B cell (primary cell): ENCODE results near the gene PODN. TPM values are rescaled to one million over a fixed set of nuclear protein-coding genes. Genes with fewer than 3 reads are reported as not detected.

ENCODE experiments used
- ATAC-seq: fragments of 200-7000 bp; cut with Tn5 transposase; one replicate; pipeline ENCODE4 v1.10.0; 2021; ENCODE audit warnings: low read depth, mild to moderate bottlenecking, moderate number of reproducible peaks, moderate library complexity
- CTCF ChIA-PET: fragments of 350-600 bp; sonication (Branson Sonifier 250); formaldehyde crosslinking; loops from one replicate; lab custom pipeline; 2021; ENCODE audit warnings: antibody characterized with exemption, inconsistent platforms; lab: Charles Lee
- POLR2A ChIA-PET: fragments of 350-600 bp; sonication (Branson Sonifier 250); formaldehyde crosslinking; loops from one replicate; lab custom pipeline; 2021; ENCODE audit warnings: antibody characterized with exemption; lab: Charles Lee
- DNase-seq: peaks from one replicate; pipeline ENCODE4 v3.0.0; 2013
- H2AFZ ChIP-seq: 2 replicates; pipeline ENCODE4 v1.6.1; 2012; ENCODE audit warnings: mild to moderate bottlenecking, low read depth, low read length; ENCODE audit not compliant: insufficient read depth, poor library complexity, severe bottlenecking
- H3K27ac ChIP-seq, 2 donors: 1 replicate in 1 of 2; 2 replicates in 1 of 2; pipeline ENCODE4 v1.5.1; 2012 to 2013; ENCODE audit warnings: low read length in 2 of 2, mild to moderate bottlenecking in 2 of 2, moderate library complexity in 1 of 2
- H3K27me3 ChIP-seq, 4 experiments: fragments of 200-600 bp in 1 of 4; sonication (generic) in 1 of 4; replicated peaks in 1 of 4; 1 replicate in 2 of 4; 2 replicates in 2 of 4; pipeline versions ENCODE4 v1.6.1 to v1.7.0; 2013 to 2016; ENCODE audit warnings: low read length in 3 of 4, mild to moderate bottlenecking in 2 of 4, mixed read lengths in 1 of 4, moderate library complexity in 1 of 4; ENCODE audit not compliant: insufficient read depth in 4 of 4, control insufficient read depth in 3 of 4; ENCODE audit errors: control extremely low read depth in 1 of 4
- H3K36me3 ChIP-seq, 2 experiments: replicated peaks in 1 of 2; 1 replicate in 1 of 2; 2 replicates in 1 of 2; pipeline versions ENCODE4 v1.6.1 to v1.7.1; 2013; ENCODE audit warnings: low read length in 1 of 2; ENCODE audit not compliant: insufficient read depth in 2 of 2, control insufficient read depth in 1 of 2; ENCODE audit errors: control extremely low read depth in 1 of 2, extremely low read depth in 1 of 2
- H3K4me1 ChIP-seq, 2 donors: fragments of 200-600 bp in 1 of 2; sonication (generic) in 1 of 2; 1 replicate in 1 of 2; 2 replicates in 1 of 2; pipeline versions ENCODE4 v1.5.1 to v1.6.1; 2013 to 2017; ENCODE audit warnings: low read length in 2 of 2; ENCODE audit not compliant: control insufficient read depth in 2 of 2, insufficient read depth in 2 of 2
- H3K4me2 ChIP-seq: replicated peaks from 2 replicates; pipeline ENCODE3; 2012; ENCODE audit warnings: mild to moderate bottlenecking, low read depth, low read length; ENCODE audit not compliant: poor library complexity, severe bottlenecking
- H3K4me3 ChIP-seq, 5 experiments: fragments of 200-600 bp in 1 of 5; sonication (generic) in 1 of 5; 1 replicate in 3 of 5; 2 replicates in 2 of 5; pipeline versions ENCODE4 v1.5.1 to v1.7.0; 2011 to 2016; ENCODE audit warnings: low read length in 4 of 5, mild to moderate bottlenecking in 4 of 5, low read depth in 2 of 5, control low read depth in 1 of 5, moderate library complexity in 1 of 5; ENCODE audit not compliant: insufficient read depth in 1 of 5; ENCODE audit errors: control extremely low read depth in 1 of 5, extremely low read depth in 1 of 5
- H3K79me2 ChIP-seq: fragments of 200-600 bp; sonication (generic); one replicate; pipeline ENCODE4 v1.6.0; 2016; ENCODE audit warnings: low read length; ENCODE audit not compliant: control insufficient read depth, insufficient read depth
- H3K9ac ChIP-seq: fragments of 200-600 bp; sonication (generic); 2 replicates; pipeline ENCODE4 v1.6.1; 2017; ENCODE audit warnings: mild to moderate bottlenecking, low read length, moderate library complexity
- H3K9me3 ChIP-seq, 3 donors: one replicate each; pipeline versions ENCODE4 v1.6.1 to v1.7.1; 2013; ENCODE audit warnings: low read length in 2 of 3; ENCODE audit not compliant: control insufficient read depth in 2 of 3, insufficient read depth in 1 of 3; ENCODE audit errors: control extremely low read depth in 1 of 3
- H4K20me1 ChIP-seq: 2 replicates; pipeline ENCODE4 v1.6.0; 2012; ENCODE audit warnings: mild to moderate bottlenecking, low read length; ENCODE audit not compliant: insufficient read depth, control insufficient read depth, poor library complexity, severe bottlenecking
- H3K27ac Mint-ChIP-seq: one replicate; pipeline ENCODE4 v1.8.0; 2021; ENCODE audit warnings: mixed read lengths
- H3K27me3 Mint-ChIP-seq: one replicate; pipeline ENCODE4 v1.8.0; 2021; ENCODE audit warnings: mixed read lengths
- H3K4me1 Mint-ChIP-seq: one replicate; pipeline ENCODE4 v1.8.0; 2021; ENCODE audit warnings: mixed read lengths
- H3K4me3 Mint-ChIP-seq: one replicate; pipeline ENCODE4 v1.8.0; 2021; ENCODE audit warnings: mixed read lengths
- H3K9me3 Mint-ChIP-seq: one replicate; pipeline ENCODE4 v1.8.0; 2022; ENCODE audit warnings: mixed read lengths; ENCODE audit not compliant: insufficient read depth
- EZH2 ChIP-seq: IDR thresholded peaks from 2 replicates; pipeline ENCODE4 v1.6.1; 2012; ENCODE audit warnings: borderline replicate concordance, low read depth, mild to moderate bottlenecking, moderate library complexity, low read length; ENCODE audit not compliant: insufficient read depth, poor library complexity, severe bottlenecking
- WGBS: methylation state at CpG from one replicate; pipeline ENCODE4 v1.1.5; 2013; ENCODE audit warnings: missing lambda C conversion rate; ENCODE audit not compliant: insufficient coverage; 5-methylcytosine and 5-hydroxymethylcytosine counted together
- intact Hi-C: fragments of 100-400 bp; cut with micrococcal nuclease; formaldehyde crosslinking; loops from one replicate; pipeline ENCODE4 v1.10.0; 2022
- polyA plus RNA-seq: library from polyadenylated mRNA; depleted of rRNA; stranded (reverse); fragments of >200 nt; gene quantifications from 2 replicates; pipeline ENCODE4 v1.2.3, GENCODE V29; 2012
- small RNA-seq: library from RNA; depleted of rRNA; stranded (forward); fragments of <200 nt; gene quantifications from one replicate; pipeline ENCODE3, GENCODE V24; 2012; ENCODE audit warnings: low replicate concordance, low read depth; ENCODE audit not compliant: insufficient read length
- total RNA-seq, 2 donors: library from RNA; stranded (reverse); fragments of 120-200 nt in 1 of 2; gene quantifications; 1 replicate in 1 of 2; 2 replicates in 1 of 2; pipeline versions ENCODE4 v1.2.3 to v1.2.4, GENCODE V29; 2013 to 2022
- TF ChIP-seq, protein P1 (sequence below): fragments of 200-600 bp; IDR thresholded peaks from one replicate; pipeline ENCODE4 v1.8.0; 2022; ENCODE audit warnings: antibody characterized with exemption, mild to moderate bottlenecking

Gene PODN
- total and polyA plus RNA-seq, 2 donors (not counting 1 experiment from before 2014, with no cell fraction given), result not detected

DNA sequence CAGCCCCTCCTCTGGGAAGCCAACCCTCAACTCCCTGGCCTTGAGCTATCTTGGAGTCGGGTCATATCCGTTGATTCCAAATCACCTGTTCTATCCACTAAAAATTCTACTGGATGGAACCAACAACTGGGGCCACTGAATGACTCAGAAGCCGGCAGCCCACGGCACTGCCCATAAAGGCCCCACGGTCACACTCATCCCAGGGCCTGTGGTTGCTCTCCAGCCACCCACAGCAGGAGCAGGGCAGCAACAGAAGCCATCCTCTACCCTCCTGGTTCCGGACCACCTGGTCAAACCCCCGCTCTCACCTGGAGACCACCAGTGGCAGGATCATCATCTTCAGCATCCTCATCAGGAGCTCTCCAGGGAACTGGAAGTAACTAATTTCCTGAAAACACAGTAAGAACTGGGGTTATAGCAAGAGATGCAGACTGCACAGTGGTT lies 72.1 kb downstream of the PODN start:
- ChIA-PET POLR2A (no interaction called here), CTCF (no interaction called here)
- H3K27me3 Mint-ChIP-seq, result no peaks in the 10 kb centered on the region
- Histone ChIP-seq H3K27me3 (no peaks in the 10 kb centered on the region), H4K20me1 (no peaks in the 10 kb centered on the region), H3K9ac (no peak overlapping the region), H3K36me3 (no peaks in the 10 kb centered on the region), H3K27ac (no peak overlapping the region), H2AFZ (no peak overlapping the region), H3K4me1 (no peaks in the 10 kb centered on the region), H3K9me3 (peaks cover 0 to 9% (median 9%) of the 10 kb centered on the region in 3 donors), H3K79me2 (no peaks in the 10 kb centered on the region), H3K4me2 (no peak overlapping the region), H3K4me3 (no peak overlapping the region)
- ATAC-seq, result no peak
- peaks cover 9% of the 10 kb centered on the region for H3K9me3 Mint-ChIP-seq
- WGBS, result 95% methylated on average over 6 of the region's 7 CpGs
- intact Hi-C loops, result no loop called here
- TF ChIP-seq, protein P1, sequence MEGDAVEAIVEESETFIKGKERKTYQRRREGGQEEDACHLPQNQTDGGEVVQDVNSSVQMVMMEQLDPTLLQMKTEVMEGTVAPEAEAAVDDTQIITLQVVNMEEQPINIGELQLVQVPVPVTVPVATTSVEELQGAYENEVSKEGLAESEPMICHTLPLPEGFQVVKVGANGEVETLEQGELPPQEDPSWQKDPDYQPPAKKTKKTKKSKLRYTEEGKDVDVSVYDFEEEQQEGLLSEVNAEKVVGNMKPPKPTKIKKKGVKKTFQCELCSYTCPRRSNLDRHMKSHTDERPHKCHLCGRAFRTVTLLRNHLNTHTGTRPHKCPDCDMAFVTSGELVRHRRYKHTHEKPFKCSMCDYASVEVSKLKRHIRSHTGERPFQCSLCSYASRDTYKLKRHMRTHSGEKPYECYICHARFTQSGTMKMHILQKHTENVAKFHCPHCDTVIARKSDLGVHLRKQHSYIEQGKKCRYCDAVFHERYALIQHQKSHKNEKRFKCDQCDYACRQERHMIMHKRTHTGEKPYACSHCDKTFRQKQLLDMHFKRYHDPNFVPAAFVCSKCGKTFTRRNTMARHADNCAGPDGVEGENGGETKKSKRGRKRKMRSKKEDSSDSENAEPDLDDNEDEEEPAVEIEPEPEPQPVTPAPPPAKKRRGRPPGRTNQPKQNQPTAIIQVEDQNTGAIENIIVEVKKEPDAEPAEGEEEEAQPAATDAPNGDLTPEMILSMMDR, result no peak
- TF ChIP-seq EZH2, result no peak
- no peak overlapping the region for H3K4me3 Mint-ChIP-seq
- DNase-seq, result no peak
- no peaks in the 10 kb centered on the region for H3K4me1 Mint-ChIP-seq
- H3K27ac Mint-ChIP-seq, result no peak overlapping the region

Small RNAs within 50 kb of the gene (small RNA-seq; reads per million reads assigned to genes)
- not detected for gene HIGD1AP11

Other genes with a start within 250 kb of the PODN start
- gene ZYG11A, start 219.5 kb upstream of the PODN start, total RNA-seq, result 1.5 and 1.7 TPM in 2 replicates
- gene ZYG11A, start 219.5 kb upstream of the PODN start, polyA plus RNA-seq, result 0.24 and 0.53 TPM in 2 replicates
- 116 TPM in 2 replicates for gene ECHDC2, start 140.5 kb upstream of the PODN start, total RNA-seq
- 106 and 121 TPM in 2 replicates for gene ECHDC2, start 140.5 kb upstream of the PODN start, polyA plus RNA-seq
- 45.0 and 46.6 TPM in 2 replicates for gene SCP2, start 134.9 kb upstream of the PODN start, total RNA-seq
- 19.4 and 25.3 TPM in 2 replicates for gene SCP2, start 134.9 kb upstream of the PODN start, polyA plus RNA-seq
- not detected in 2 replicates for gene SLC1A7, start 80.4 kb downstream of the PODN start, total RNA-seq
- 0.04 and 0.10 TPM in 2 replicates for gene SLC1A7, start 80.4 kb downstream of the PODN start, polyA plus RNA-seq
- 16.7 and 19.8 TPM in 2 replicates for gene CPT2, start 134.6 kb downstream of the PODN start, total RNA-seq
- gene CPT2, start 134.6 kb downstream of the PODN start, polyA plus RNA-seq, result 5.0 and 6.3 TPM in 2 replicates
- gene CZIB, start 158.4 kb downstream of the PODN start, total RNA-seq, result 62.0 and 62.1 TPM in 2 replicates
- 47.9 and 51.8 TPM in 2 replicates for gene CZIB, start 158.4 kb downstream of the PODN start, polyA plus RNA-seq
- 36.2 and 45.6 TPM in 2 replicates for gene MAGOH, start 176.3 kb downstream of the PODN start, total RNA-seq
- gene MAGOH, start 176.3 kb downstream of the PODN start, polyA plus RNA-seq, result 10.8 and 42.5 TPM in 2 replicates